ENCODE results near the gene RPL37.

Gene RPL37

GRCh38 chr5:40823459-40823858 lies 11.6 kb downstream of the RPL37 start:
- H3K4me3 ChIP-seq (ENCODE audit: low read depth, low read length): no peak overlapping the region
- POLR2A ChIA-PET: interaction anchor here (0.7 to 3.6 kb wide), 4 partner anchors 9 to 15 kb away, joined by 3 to 16 read pairs (median 7); partner anchors contain the start of gene RPL37
- CTCF ChIA-PET: interaction anchor here (1.1 to 1.2 kb wide), 2 partner anchors 25 to 26 kb away, joined by 4 read pairs; partner anchors contain the start of gene PRKAA1
- TF ChIP-seq, protein P1, sequence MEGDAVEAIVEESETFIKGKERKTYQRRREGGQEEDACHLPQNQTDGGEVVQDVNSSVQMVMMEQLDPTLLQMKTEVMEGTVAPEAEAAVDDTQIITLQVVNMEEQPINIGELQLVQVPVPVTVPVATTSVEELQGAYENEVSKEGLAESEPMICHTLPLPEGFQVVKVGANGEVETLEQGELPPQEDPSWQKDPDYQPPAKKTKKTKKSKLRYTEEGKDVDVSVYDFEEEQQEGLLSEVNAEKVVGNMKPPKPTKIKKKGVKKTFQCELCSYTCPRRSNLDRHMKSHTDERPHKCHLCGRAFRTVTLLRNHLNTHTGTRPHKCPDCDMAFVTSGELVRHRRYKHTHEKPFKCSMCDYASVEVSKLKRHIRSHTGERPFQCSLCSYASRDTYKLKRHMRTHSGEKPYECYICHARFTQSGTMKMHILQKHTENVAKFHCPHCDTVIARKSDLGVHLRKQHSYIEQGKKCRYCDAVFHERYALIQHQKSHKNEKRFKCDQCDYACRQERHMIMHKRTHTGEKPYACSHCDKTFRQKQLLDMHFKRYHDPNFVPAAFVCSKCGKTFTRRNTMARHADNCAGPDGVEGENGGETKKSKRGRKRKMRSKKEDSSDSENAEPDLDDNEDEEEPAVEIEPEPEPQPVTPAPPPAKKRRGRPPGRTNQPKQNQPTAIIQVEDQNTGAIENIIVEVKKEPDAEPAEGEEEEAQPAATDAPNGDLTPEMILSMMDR (IDR thresholded peaks at IDR 0.05; ENCODE audit: insufficient read depth, low read length, missing control alignments): no peak
- DNase-seq (ENCODE audit: low read depth, low spot score): no peak

- POLR2A ChIA-PET: interaction anchor here (0.8 kb wide), 1 partner anchor 22 kb away, joined by 3 read pairs; no protein-coding TSS in a partner anchor
- H3K4me3 ChIP-seq (ENCODE audit: low read depth, low read length): no peak overlapping the region
- TF ChIP-seq, protein P1 (IDR thresholded peaks at IDR 0.05; ENCODE audit: insufficient read depth, low read length, missing control alignments): no peak
- DNase-seq (ENCODE audit: low read depth, low spot score): no peak
- CTCF ChIA-PET: no interaction called here
Measured at GRCh38 chr5:40813698-40814281, 21.2 kb downstream of the RPL37 start.

GRCh38 chr5:40812125-40812524 lies 22.9 kb downstream of the RPL37 start:
- TF ChIP-seq, protein P1 (IDR thresholded peaks at IDR 0.05; ENCODE audit: insufficient read depth, low read length, missing control alignments): no peak
- no peak for DNase-seq (ENCODE audit: low read depth, low spot score)
- no peak overlapping the region for H3K4me3 ChIP-seq (ENCODE audit: low read depth, low read length)
- ChIA-PET CTCF (interaction anchor here (1.1 kb wide), 1 partner anchor 10 kb away, joined by 3 read pairs; no protein-coding TSS in a partner anchor), POLR2A (interaction anchor here (0.6 kb wide), 1 partner anchor 12 kb away, joined by 3 read pairs; no protein-coding TSS in a partner anchor)

DNA sequence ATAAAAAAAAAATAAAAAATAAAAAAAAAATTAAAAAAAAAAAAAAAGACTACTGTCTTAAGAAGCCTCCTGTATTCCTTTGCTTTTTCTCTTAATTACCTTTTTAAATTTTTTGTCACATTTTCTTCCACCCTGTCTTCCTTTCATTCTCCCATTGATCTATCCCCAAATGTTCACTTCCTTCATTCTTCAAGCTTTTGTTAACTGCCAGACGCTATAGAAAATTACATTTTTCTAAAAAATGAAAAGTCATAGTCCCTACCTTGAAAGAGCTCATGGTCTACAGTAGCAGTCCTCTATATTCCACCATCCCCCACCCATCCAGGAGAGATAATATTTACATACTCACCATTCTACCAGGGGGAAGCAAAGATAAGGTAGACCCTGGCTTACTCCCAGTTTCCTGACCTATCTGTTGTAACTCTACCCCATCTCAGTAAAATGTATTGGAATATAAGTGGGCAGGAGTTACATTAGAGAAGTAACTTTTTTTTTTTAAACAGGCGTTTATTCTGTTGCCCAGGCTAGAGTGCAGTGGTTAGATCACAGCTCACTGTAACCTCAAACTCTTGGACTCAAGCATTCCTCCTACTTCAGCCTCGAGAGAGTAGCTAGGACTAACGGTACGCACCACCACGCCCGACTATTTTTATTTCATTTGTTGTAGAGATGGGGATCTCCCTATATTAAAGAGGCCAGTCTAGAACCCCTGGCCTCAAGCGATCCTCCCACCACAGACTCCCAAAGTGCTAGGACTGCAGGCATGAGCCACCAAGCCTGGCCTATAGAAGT lies 33.1 kb downstream of the RPL37 start:
- no peak for DNase-seq (ENCODE audit: low read depth, low spot score)
- H3K4me3 ChIP-seq (ENCODE audit: low read depth, low read length): no peak overlapping the region
- TF ChIP-seq, protein P1 (IDR thresholded peaks at IDR 0.05; ENCODE audit: insufficient read depth, low read length, missing control alignments): no peak
- CTCF ChIA-PET: interaction anchor here (1.3 kb wide), 1 partner anchor 10 kb away, joined by 3 read pairs; no protein-coding TSS in a partner anchor
- POLR2A ChIA-PET: no interaction called here

GRCh38 chr5:40799258-40799657 lies 35.8 kb downstream of the RPL37 start:
- DNase-seq (ENCODE audit: low read depth, low spot score): no peak
- peak overlapping the region; percentile 97 for H3K4me3 ChIP-seq (ENCODE audit: low read depth, low read length)
- ChIA-PET CTCF (interaction anchor here (0.6 to 1.0 kb wide), 5 partner anchors 16 to 262 kb away, joined by 3 to 4 read pairs (median 3); no protein-coding TSS in a partner anchor), POLR2A (no interaction called here)
- TF ChIP-seq, protein P1 (IDR thresholded peaks at IDR 0.05; ENCODE audit: insufficient read depth, low read length, missing control alignments): no peak

- DNase-seq (ENCODE audit: low read depth, low spot score): no peak
- peak overlapping the region; percentile 97 for H3K4me3 ChIP-seq (ENCODE audit: low read depth, low read length)
- TF ChIP-seq, protein P1 (IDR thresholded peaks at IDR 0.05; ENCODE audit: insufficient read depth, low read length, missing control alignments): peak; percentile 24
- CTCF ChIA-PET: interaction anchor here (0.6 to 1.0 kb wide), 6 partner anchors 17 to 262 kb away, joined by 3 to 5 read pairs (median 4); no protein-coding TSS in a partner anchor
- POLR2A ChIA-PET: interaction anchor here (0.6 to 1.5 kb wide), 2 partner anchors 9 to 36 kb away, joined by 3 to 4 read pairs; partner anchors contain the start of gene RPL37
Measured at GRCh38 chr5:40798801-40799210, 36.2 kb downstream of the RPL37 start.
